Natural killer cell (primary cell): Measurements from ENCODE around the gene ZNF91. TPM values are rescaled to one million over a fixed set of nuclear protein-coding genes. Genes with fewer than 3 reads are reported as not detected.

Experiments
- ATAC-seq, 3 donors: fragments of 150-1000 bp in 2 of 3; fragments of 200-7000 bp in 1 of 3; cut with Tn5 transposase; 1 replicate in 1 of 3; 2 replicates in 2 of 3; pipeline ENCODE4 v1.10.0; 2021; ENCODE audit warnings: mild to moderate bottlenecking in 2 of 3, moderate library complexity in 2 of 3
- DNase-seq, 2 donors: peaks; one replicate each; pipeline versions ENCODE4 v3.0.0 to v3.0.0-alpha.2; 2013 to 2021; ENCODE audit warnings: mixed read lengths in 1 of 2
- H3K27ac ChIP-seq: one replicate; pipeline ENCODE4 v1.5.1; 2013; ENCODE audit warnings: mild to moderate bottlenecking, low read length
- H3K27me3 ChIP-seq: one replicate; pipeline ENCODE4 v1.6.1; 2013; ENCODE audit warnings: low read length; ENCODE audit not compliant: control insufficient read depth, insufficient read depth
- H3K36me3 ChIP-seq: one replicate; pipeline ENCODE4 v1.6.1; 2013; ENCODE audit warnings: low read length; ENCODE audit not compliant: control insufficient read depth, insufficient read depth
- H3K4me1 ChIP-seq: one replicate; pipeline ENCODE4 v1.6.1; 2013; ENCODE audit warnings: low read length; ENCODE audit not compliant: control insufficient read depth, insufficient read depth
- H3K4me3 ChIP-seq: one replicate; pipeline ENCODE4 v1.5.1; 2013; ENCODE audit warnings: low read length
- H3K9me3 ChIP-seq: one replicate; pipeline ENCODE4 v1.6.1; 2013; ENCODE audit warnings: low read length; ENCODE audit not compliant: control insufficient read depth, insufficient read depth
- H3K27ac Mint-ChIP-seq, 2 donors: one replicate each; pipeline ENCODE4 v1.8.0; 2022; ENCODE audit warnings: mild to moderate bottlenecking in 2 of 2, mixed read lengths in 2 of 2, moderate library complexity in 1 of 2
- H3K27me3 Mint-ChIP-seq, 2 donors: one replicate each; pipeline ENCODE4 v1.8.0; 2022; ENCODE audit warnings: low read depth in 2 of 2, mixed read lengths in 2 of 2
- H3K36me3 Mint-ChIP-seq: one replicate; pipeline ENCODE4 v1.8.0; 2022; ENCODE audit warnings: mixed read lengths
- H3K4me1 Mint-ChIP-seq, 2 donors: one replicate each; pipeline ENCODE4 v1.8.0; 2022; ENCODE audit warnings: mixed read lengths in 2 of 2
- H3K4me3 Mint-ChIP-seq: one replicate; pipeline ENCODE4 v1.8.0; 2022; ENCODE audit warnings: mild to moderate bottlenecking, moderate library complexity, mixed read lengths
- H3K9me3 Mint-ChIP-seq, 2 donors: one replicate each; pipeline ENCODE4 v1.8.0; 2022; ENCODE audit warnings: mixed read lengths in 2 of 2
- CTCF ChIP-seq: fragments of 200-600 bp; IDR thresholded peaks from one replicate; pipeline ENCODE4 v1.8.0; 2022; ENCODE audit warnings: antibody characterized with exemption
- WGBS: methylation state at CpG from one replicate; pipeline ENCODE4 v1.1.7; 2013; ENCODE audit warnings: missing lambda C conversion rate; ENCODE audit not compliant: insufficient coverage; 5-methylcytosine and 5-hydroxymethylcytosine counted together
- intact Hi-C: fragments of 100-400 bp; cut with micrococcal nuclease; formaldehyde crosslinking; loops from one replicate; pipeline ENCODE4 v1.14.2; 2022
- total RNA-seq, 4 donors: library from RNA; stranded (reverse); fragments of 120-200 nt in 1 of 4; gene quantifications; one replicate each; pipeline versions ENCODE4 v1.2.3 to v1.2.4, GENCODE V29; 2013 to 2022

The ZNF91 gene
- total RNA-seq, 3 donors from 2014 or later (not counting 1 experiment from before 2014, with no cell fraction given): 92.3 to 144 (median 96.7) TPM

GRCh38 chr19:23393121-23393520, 2.1 kb downstream of the ZNF91 start:
- Histone ChIP-seq H3K4me1 (peaks cover 17% of the 10 kb centered on the region), H3K9me3 (no peaks in the 10 kb centered on the region), H3K4me3 (no peak overlapping the region), H3K27me3 (no peaks in the 10 kb centered on the region), H3K27ac (no peak overlapping the region), H3K36me3 (peaks cover 4% of the 10 kb centered on the region)
- Mint-ChIP-seq H3K4me3 (peak overlapping the region; percentile 98), H3K27me3 (no peaks in the 10 kb centered on the region), H3K36me3 (no peaks in the 10 kb centered on the region), H3K4me1 (peaks cover 54 to 55% of the 10 kb centered on the region in 2 donors), H3K9me3 (no peaks in the 10 kb centered on the region), H3K27ac (peak overlapping the region; percentile 96 to 99)
- ATAC-seq (no peak), DNase-seq (no peak)
- TF ChIP-seq CTCF: no peak
- 90% methylated on average over 1 of the region's 1 CpG for WGBS
- intact Hi-C loops: loop anchor here (5.0 kb wide), 1 partner anchor 294 kb away; the partner anchor contains the start of gene ZNF675

DNA sequence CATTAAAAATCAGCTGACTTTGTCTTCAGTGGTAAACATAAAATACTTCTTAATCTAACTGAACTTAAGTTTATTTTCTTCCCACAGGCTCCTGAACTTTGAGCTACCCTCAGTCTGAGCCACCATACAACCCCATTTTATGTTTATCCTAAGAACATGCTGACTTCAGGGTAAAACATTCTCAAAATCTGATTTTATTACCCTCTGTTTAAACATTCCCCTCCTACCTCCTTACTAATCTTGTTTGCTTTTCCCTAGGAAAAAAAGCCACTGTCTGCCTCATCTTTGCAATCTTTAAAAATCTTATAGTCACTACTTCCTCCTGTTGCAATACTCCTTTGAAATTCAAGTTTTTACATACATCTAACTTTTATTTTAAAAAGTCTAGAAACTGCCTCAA, 4.0 kb downstream of the ZNF91 start:
- no peak for TF ChIP-seq CTCF
- Histone ChIP-seq H3K27me3 (no peaks in the 10 kb centered on the region), H3K27ac (no peak overlapping the region), H3K36me3 (peaks cover 9% of the 10 kb centered on the region), H3K4me3 (no peak overlapping the region), H3K4me1 (peaks cover 17% of the 10 kb centered on the region), H3K9me3 (no peaks in the 10 kb centered on the region)
- H3K36me3 Mint-ChIP-seq: peaks cover 9% of the 10 kb centered on the region
- H3K4me3 Mint-ChIP-seq: peak overlapping the region; percentile 45
- H3K9me3 Mint-ChIP-seq: no peaks in the 10 kb centered on the region
- DNase-seq (no peak), ATAC-seq (no peak)
- intact Hi-C loops: loop anchor here (5.0 kb wide), 1 partner anchor 296 kb away; the partner anchor contains the start of gene ZNF675
- peaks cover 65% of the 10 kb centered on the region in 2 donors for H3K4me1 Mint-ChIP-seq
- no peaks in the 10 kb centered on the region for H3K27me3 Mint-ChIP-seq
- H3K27ac Mint-ChIP-seq: peak overlapping the region; percentile 19 to 38

DNA sequence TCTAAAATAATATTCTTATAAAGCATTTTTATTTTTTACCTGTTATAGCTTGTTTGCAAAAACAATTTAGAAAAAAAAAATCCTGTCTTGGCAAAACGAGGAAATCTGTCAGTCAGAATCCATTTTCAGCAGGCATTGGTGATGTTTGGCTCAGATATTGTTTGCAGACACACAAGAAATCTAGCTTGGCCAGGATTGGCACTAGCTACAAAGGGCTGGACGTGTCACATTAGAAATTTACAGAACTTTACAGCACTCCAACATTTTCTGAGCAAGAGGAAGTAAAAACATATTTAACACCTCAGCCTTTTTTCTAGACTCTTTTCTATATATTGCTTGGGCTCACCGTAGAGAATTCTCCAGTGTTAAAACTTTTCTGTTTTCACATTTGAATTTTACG, 9.9 kb downstream of the ZNF91 start:
- H3K4me3 Mint-ChIP-seq: no peak overlapping the region
- peak overlapping the region in 1 of 2 donors; percentile 64 for H3K27ac Mint-ChIP-seq
- intact Hi-C loops: no loop called here
- 96% methylated on average over 2 of the region's 4 CpGs for whole genome bisulfite sequencing
- DNase-seq (no peak), ATAC-seq (no peak)
- H3K27me3 Mint-ChIP-seq: no peaks in the 10 kb centered on the region
- Histone ChIP-seq H3K36me3 (peaks cover 28% of the 10 kb centered on the region), H3K9me3 (peaks cover 23% of the 10 kb centered on the region), H3K4me1 (no peaks in the 10 kb centered on the region), H3K27ac (no peak overlapping the region), H3K4me3 (no peak overlapping the region), H3K27me3 (no peaks in the 10 kb centered on the region)
- TF ChIP-seq CTCF: no peak
- peaks cover 53 to 56% of the 10 kb centered on the region in 2 donors for H3K4me1 Mint-ChIP-seq
- H3K36me3 Mint-ChIP-seq: peaks cover 41% of the 10 kb centered on the region
- H3K9me3 Mint-ChIP-seq: peaks cover 2 to 11% of the 10 kb centered on the region in 2 donors

DNA sequence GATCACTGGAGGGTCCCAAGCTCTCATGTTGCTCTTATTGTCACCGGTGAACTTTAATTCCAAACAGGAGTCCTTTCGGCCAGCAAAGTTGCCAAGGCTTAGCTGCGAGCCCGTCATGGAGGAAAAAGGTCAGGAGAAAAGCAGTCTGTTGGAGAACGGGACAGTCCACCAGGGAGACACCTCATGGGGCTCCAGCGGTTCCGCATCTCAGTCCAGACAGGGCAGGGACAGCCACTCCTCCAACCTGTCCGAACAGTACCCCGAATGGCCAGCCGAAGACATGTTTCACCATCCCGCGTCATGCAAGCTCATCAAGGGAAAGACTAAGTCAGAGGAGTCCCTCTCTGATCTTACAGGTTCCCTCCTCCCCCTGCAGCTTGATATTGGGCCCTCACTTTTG, 10.4 kb downstream of the ZNF91 start:
- Mint-ChIP-seq H3K27me3 (no peaks in the 10 kb centered on the region), H3K4me1 (peaks cover 56 to 57% of the 10 kb centered on the region in 2 donors), H3K36me3 (peaks cover 41% of the 10 kb centered on the region), H3K4me3 (no peak overlapping the region), H3K9me3 (peaks cover 2 to 11% of the 10 kb centered on the region in 2 donors), H3K27ac (peak overlapping the region; percentile 41 to 64)
- Histone ChIP-seq H3K27ac (no peak overlapping the region), H3K36me3 (peaks cover 28% of the 10 kb centered on the region), H3K9me3 (peaks cover 23% of the 10 kb centered on the region), H3K4me3 (no peak overlapping the region), H3K4me1 (peaks cover 3% of the 10 kb centered on the region), H3K27me3 (no peaks in the 10 kb centered on the region)
- 98% methylated on average over 12 of the region's 12 CpGs for WGBS
- DNase-seq (no peak), ATAC-seq (no peak)
- intact Hi-C loops: no loop called here
- TF ChIP-seq CTCF: no peak
